GM18873 (cell line): ENCODE measurements around the gene LAMC1.

ENCODE experiments used
- ATAC-seq: cut with Tn5 transposase; IDR thresholded peaks from one replicate; pipeline ENCODE4 v1.9.1; 2021; ENCODE audit warnings: mild to moderate bottlenecking, moderate library complexity, moderate number of reproducible peaks; ENCODE audit not compliant: unreplicated experiment, low FRiP score

LAMC1 gene

DNA sequence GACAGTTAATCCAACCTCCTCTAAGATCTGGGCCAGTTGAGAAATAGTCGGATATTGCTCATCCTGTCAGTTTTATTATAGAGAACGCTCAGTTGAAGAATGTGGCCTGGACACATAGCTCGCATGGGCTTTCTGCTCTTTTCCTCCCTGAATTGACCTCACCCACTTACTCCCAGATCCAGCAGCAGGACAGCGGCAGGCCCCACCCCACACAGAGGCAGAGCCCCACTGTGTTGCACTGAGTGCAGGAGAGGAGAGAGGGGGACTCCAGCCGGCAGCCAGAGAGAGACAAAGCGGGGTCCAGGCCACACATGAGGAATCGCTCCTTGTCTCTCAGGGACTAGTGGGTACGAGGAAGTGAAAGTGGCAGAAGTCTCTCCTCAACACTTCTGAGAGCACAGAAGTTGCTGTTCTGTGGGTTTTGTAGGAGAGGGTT is 78.6 kb downstream of the LAMC1 start:
- no peak for ATAC-seq

DNA sequence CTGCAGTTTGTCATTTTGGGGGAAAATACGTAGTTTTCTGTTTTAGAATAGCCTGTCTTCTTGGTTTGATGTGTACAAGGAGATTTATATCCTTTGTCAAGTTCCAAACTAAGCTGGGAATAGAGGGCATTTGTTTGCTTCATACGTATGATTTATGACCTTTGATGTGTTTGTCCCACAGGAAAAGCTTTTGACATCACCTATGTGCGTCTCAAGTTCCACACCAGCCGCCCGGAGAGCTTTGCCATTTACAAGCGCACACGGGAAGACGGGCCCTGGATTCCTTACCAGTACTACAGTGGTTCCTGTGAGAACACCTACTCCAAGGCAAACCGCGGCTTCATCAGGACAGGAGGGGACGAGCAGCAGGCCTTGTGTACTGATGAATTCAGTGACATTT is 79.9 kb downstream of the LAMC1 start:
- no peak for ATAC-seq

DNA sequence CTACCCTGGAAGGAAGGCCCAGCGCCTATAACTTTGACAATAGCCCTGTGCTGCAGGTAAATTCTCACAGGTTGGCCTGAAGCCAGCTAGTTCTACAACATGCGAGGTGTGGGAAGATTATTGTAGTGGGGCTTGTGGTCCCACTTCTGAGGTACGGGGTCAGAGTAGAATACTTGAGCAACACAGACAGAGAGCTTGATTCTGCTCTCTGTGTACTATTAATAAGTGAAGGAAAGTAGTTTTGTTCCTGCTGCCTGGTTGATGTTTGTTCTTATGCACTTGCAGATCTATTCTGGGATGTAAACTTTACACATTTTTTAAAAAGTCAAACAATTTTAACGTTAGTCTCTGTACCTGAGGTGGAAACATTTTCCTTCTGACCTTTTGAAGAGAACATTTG is 80.4 kb downstream of the LAMC1 start:
- ATAC-seq: no peak

DNA sequence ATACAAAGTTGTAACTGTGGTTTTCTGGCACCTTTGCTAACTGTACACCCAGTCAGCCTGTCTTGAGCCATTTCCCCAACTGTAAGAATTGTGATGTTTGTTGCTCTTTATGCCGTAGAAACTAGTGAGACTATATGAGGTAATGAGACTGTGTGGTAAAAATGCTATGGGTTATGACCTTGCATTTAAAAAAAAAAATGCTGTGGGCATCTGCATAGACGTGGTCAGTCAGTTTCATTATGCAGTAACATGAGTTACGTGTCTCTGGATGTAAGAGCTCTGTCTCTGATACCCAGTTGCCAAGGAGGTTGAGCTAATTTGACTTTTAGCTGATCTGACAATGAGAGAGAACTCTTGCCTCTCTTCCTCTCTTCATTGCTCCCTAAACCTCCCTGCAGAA is 82.2 kb downstream of the LAMC1 start:
- no peak for ATAC-seq

DNA sequence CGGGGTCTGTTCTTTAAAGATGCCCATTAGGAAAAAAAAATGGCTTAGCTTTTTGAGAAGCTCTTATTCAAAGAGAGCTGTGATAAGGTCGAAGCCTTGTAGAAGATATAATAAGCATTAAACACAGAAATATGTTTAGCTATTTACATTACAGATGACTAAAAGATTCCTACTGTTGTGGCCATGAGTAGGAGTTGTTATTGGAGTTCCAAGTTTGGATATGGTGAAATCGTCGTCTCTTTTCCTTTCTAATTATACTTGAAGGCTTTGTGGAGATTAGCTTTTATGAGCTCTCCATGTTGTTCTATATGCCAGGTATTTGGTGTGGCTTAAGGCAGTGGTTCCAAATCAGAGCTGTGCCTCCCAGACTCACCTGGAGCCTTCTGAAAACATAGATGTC is 82.9 kb downstream of the LAMC1 start:
- ATAC-seq: no peak

DNA sequence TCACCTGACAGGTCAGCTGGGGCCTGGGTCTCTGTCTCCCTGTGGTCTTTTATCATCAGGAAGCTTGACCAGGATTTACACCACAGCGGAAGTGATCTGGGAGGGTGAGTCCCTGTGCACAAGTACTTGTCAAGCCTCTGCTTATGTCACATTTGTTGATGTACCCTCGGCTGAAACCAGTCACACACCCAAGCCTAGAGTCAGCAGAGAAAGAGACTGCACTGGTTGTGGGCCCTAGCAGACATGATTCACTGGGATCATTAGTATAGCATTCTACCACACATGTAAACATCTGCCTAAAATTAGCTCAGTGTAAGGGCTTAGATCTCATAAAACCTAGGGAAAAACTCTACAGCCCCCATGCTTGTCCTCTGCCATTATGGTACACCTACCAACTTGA is 83.5 kb downstream of the LAMC1 start:
- ATAC-seq: no peak

DNA sequence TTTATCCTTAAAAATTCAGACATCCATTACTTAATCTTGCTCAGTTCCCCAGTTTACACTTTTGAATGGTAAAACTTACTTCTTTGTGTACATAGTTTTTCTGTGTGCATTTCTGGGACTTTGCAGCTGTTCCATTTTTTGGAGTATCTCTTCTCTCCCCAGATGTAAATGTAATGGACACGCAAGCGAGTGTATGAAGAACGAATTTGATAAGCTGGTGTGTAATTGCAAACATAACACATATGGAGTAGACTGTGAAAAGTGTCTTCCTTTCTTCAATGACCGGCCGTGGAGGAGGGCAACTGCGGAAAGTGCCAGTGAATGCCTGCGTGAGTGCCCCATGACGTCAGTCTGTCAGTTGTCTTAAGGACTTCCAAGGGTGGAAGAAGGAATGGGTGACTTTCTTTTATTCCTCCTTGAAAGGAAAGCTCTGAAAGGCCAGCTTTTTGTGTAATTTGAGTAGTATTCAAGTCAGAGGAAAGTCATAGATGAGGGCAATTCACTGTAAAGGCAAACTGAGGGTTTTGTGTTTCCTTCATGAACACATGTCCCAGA is 87.2 kb downstream of the LAMC1 start:
- no peak for ATAC-seq

DNA sequence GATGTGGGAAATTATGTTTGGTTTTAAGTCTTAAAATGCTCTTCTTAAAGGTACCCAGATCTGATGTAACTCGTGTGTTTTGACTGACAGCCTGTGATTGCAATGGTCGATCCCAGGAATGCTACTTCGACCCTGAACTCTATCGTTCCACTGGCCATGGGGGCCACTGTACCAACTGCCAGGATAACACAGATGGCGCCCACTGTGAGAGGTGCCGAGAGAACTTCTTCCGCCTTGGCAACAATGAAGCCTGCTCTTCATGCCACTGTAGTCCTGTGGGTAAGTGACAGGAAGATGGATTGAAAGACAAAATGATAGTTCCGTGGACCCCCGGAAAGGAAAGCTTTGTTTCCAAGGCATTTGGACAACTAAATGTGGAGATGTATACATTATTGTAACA is 91.2 kb downstream of the LAMC1 start:
- no peak for ATAC-seq

DNA sequence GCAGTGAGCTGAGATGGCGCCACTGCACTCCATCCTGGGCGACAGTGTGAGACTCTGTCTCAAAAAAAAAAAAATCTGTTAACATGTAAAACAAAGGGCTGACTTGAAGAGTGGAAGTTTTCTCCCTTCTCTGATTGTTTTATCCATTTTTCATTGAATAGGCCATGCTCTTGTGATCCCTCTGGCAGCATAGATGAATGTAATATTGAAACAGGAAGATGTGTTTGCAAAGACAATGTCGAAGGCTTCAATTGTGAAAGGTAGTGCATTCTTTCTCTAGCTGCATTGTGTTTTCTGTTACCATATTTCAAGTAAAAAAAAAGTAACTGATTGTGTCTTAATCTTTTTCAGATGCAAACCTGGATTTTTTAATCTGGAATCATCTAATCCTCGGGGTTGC is 93.2 kb downstream of the LAMC1 start:
- no peak for ATAC-seq

DNA sequence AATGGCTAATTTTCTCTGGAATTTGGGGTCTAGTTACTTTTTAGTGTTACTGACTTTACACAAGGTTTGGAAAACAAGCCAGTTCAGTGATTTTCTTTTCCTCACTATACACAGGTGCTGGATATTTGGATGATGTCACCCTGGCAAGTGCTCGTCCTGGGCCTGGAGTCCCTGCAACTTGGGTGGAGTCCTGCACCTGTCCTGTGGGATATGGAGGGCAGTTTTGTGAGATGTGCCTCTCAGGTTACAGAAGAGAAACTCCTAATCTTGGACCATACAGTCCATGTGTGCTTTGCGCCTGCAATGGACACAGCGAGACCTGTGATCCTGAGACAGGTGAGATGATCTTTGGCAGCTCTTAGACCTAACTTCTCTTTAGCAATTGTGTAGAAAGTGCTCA is 98.4 kb downstream of the LAMC1 start:
- ATAC-seq: no peak

DNA sequence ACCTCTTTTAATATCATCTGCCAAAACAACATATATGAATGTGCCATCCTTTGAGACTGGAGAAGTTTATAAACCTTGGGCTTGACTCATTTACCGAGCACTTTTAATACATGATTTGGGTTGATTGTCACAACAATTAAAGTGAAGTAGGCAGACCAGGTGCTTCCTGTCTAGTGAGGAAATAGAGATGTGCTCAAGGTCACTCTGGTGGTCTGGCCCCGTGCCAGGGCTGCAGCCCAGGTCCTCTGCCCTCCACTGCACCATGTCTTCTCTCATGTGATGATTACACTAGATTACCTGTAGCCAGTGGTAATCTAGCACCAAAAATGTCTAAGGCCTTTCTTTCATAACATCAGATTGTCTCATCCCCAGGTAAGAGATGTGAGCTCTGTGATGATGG is 101.0 kb downstream of the LAMC1 start:
- no peak for ATAC-seq

DNA sequence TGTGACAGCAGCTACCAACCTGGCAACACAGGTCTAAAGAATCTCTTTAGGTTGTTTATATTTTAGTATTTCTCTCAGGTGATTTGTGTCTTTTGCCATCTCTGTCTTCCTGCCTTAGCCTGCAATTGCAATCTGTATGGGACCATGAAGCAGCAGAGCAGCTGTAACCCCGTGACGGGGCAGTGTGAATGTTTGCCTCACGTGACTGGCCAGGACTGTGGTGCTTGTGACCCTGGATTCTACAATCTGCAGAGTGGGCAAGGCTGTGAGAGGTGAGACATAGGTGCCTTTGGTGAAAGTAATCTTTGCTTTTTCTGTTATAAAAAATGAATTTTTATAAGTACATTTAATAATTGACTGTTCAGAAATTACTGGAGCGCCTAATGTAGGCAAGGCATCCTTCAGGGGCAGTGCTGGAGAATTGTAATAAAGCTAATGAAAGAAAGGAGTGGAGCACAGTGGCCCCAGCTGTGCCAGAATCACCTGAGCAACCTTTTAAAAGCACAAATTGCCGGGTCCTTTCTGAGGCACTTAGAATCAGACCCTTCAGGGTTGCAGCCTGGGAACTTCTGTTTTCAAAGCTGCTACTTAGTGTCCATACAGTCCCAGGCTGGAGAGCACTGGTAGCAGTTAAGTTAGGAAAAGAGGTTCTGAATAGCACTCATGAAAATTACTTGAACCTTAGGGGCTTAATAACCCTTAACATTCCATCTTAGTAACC is 102.2 kb downstream of the LAMC1 start:
- ATAC-seq: no peak

DNA sequence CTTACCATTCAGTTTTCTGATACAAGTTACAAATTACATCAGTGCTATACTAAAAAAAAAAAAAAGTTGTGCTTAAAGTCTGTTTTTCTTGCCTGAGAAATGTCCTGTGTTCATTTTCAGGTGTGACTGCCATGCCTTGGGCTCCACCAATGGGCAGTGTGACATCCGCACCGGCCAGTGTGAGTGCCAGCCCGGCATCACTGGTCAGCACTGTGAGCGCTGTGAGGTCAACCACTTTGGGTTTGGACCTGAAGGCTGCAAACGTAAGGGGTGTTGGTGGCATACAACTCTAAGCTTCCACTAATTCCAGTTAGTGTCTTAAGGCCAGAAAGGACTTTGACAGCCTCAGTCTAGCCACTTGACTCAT is 102.8 kb downstream of the LAMC1 start:
- ATAC-seq: no peak

DNA sequence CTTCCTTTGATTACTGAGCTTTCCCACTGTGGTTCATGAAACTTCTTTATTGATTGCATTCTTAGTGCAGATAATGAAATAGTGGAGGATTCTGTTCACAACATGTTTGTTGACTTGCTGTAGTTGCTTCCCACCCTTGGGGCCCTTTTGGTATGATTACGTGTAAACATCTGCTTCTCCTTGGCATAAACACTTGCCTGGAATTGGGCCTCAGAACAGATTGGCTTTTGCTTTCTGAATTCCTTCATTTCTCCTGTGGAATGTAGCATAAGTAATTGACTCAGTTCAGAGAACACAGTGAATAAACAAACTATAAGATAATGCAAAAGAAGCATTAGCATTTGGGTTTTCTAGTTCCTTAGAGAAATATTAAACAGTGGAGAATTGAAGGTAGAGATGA is 103.3 kb downstream of the LAMC1 start:
- no peak for ATAC-seq

DNA sequence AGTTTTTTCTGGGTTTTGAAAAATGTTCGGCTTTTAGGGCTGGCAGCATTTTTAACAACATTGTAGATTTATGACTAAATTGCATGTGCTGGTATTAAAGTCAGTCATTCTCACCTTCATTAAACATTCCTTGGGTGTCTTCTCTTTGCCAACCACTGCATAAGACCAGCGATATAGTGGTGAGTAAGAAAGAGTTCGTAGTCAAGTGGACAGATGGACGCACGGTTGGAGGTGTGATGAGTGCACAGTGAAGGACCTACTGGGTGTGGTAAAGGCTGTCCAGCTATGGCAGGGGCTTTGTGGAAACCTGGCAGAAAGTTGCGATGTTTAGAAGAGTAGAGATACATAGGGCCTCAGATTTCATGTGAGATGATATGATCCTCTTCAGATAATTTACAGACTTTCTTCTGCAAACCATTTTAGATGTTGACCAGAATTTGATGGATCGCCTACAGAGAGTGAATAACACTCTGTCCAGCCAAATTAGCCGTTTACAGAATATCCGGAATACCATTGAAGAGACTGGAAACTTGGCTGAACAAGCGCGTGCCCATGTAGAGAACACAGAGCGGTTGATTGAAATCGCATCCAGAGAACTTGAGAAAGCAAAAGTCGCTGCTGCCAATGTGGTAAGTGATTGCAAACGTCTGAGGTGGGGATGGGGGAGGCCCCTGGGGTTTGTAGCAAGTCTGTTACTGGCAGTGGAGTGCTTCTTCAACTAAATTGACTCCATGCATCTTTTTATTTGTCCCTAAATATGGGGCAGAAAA is 106.9 kb downstream of the LAMC1 start:
- ATAC-seq: no peak

DNA sequence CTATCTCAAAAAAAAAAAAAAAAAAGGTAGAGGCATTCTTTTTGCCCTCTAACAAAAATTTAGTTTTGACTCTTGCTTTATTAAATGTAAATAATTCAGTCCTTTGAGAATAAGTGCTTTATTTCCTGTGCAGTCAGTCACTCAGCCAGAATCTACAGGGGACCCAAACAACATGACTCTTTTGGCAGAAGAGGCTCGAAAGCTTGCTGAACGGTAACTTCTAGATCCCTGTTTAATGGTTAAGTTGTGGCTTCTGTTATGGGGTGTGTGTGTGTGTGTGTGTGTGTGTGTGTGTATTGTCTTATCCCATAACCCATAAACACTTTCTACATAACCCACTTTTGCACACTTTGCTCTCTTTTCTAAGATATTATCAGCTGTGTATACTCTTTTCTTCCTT is 107.9 kb downstream of the LAMC1 start:
- ATAC-seq: no peak

DNA sequence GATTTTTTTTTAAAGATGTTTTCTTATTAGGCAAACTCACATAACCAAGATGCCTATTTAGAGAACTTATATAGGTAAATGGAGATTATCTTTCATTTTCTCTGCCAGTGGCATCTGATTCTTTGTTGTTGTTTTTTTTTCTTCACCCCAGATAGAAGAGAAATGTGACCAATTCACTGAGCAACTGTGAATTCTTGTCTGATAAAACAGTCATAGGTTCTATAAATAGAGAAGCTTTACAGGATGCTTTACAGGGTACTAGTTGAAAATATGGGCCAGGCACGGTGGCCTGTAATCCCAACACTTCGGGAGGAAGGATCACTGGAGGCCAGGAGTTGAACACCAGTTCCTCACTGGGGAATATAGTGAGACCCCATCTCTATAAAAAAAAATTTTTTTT is 112.1 kb downstream of the LAMC1 start:
- no peak for ATAC-seq

DNA sequence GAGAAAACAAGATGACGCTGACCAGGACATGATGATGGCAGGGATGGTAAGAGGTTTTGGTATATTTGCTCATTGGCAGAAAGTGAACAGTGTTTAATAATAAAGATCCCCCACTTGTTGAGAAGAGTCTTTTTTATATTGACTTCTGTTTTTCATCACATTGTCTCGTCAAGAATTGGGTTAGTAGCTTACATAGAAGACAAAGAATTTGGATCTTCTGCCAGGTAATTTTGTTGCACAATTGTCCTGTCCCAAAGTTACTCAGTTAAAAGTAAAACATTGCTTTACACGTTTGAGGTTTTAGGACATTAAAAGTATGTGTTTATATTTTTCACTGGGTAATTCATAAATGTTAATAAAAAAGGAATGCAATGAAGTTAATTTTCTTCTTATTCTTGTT is 114.6 kb downstream of the LAMC1 start:
- no peak for ATAC-seq

DNA sequence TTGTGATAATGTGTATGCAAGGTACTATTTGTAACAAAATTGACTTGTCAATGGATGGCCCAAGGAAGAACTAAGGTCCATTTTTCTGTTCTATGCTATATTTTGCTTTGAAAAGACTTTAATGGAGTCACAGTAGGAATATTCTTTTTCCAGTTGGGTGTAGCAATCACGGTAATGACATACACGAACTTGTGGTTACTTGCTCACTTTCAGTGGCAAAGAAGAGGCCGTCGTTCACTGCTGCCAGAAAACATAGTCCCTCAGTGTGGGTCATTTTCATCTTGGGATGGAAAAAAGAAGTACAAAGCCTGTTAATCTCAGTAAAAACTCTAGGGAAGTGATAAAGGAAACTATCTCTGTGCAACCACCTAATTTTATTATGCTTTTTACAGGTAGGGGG is 115.1 kb downstream of the LAMC1 start:
- no peak for ATAC-seq

DNA sequence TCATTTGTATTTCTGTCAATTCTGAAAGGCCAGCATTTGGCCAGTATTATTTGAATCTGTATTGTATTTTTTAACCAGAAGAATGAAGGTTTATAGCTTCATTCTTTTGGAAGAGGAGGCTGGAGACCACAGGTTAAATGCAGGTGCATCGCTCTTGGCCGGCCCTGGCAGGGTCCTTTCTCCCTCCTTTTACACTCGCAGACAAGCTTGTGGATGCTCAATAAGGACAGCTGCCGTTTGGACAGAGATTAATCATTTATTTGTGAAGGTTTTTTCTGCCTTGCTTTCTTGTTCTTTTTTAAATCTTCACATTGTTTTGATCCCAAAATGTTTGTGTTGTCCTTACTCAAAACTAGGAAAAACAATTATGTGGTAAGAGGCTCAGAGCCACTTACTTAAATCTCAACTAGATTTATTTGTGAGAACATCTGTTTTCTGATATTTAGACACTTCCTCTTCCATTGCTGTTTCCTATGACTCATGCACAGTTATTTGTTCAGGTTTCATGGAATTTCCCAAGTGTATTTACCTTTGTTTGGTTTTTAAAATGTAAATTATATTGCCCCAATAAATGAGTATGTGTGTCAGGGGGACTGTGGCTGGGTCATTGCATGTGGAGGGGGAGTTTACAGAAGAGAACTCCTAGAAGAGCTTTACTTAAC is 116.2 kb downstream of the LAMC1 start:
- no peak for ATAC-seq

DNA sequence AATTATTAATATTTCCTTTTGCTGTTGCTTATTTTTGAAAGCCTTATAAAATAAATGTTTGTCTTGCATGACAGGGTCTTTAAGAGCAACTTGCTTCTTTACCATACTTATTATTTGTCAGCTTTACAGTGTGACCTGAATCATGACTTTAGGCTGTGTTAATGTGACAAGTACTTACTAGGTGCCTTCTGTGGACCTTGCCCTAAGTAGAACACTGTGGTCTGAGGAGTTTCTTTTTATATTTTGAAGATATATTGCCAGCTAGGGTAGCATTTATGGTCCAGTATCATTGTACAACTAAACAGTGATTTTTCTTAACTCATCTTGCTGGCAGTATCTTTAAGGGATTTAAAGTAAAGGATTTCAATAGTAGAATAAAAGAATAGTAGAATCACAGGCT is 117.4 kb downstream of the LAMC1 start:
- no peak for ATAC-seq
